NCI-H146 (cell line): ENCODE results near the gene HIC2.
"Not testable (repeated sequence)": the region's sequence is repeated elsewhere in the genome, so short reads cannot be mapped to it uniquely, and the experiment has no call there.

ENCODE experiments used
- DNase-seq: peaks from one replicate; lab custom pipeline; 2025; lab: John Stamatoyannopoulos, UW

Gene HIC2

DNA sequence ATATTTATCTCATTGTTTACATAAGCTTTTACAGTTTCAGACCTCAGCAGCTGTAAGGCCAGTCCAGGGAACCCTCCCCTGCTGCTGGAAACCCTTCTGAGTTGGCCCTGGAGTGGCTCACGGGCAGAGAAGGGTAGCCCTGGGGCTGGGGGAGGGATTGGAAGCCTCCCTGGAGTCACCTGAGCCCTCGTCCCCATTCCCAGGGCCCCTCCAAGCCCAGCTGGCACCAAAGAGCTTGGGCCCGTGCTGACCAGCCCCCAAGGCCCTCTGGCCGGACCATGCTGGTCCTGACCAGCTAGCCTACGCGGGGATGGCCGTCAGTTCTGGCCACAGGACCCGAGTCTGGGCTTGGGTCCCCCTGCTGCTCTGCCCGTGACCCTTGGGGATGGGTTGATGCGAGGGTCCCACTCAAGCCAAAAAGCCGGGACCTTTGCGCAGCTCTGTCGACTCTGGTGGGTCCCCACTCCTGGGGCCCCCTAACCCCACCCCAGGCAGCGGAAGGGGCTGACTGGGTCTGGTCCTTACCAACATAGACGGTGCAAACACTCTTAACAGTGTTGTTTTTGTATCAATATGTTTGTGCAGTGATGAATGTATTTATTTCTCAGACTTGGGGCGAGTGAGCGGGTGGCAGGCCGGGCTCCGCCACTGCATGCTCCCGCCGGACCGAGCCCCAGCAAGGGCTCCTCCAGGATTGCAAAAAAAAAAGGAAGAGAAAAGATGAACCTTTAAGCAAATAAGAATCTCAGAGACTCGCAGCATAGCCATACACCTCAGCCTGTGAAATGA lies 32.6 kb downstream of the HIC2 start:
- no peak for DNase-seq

DNA sequence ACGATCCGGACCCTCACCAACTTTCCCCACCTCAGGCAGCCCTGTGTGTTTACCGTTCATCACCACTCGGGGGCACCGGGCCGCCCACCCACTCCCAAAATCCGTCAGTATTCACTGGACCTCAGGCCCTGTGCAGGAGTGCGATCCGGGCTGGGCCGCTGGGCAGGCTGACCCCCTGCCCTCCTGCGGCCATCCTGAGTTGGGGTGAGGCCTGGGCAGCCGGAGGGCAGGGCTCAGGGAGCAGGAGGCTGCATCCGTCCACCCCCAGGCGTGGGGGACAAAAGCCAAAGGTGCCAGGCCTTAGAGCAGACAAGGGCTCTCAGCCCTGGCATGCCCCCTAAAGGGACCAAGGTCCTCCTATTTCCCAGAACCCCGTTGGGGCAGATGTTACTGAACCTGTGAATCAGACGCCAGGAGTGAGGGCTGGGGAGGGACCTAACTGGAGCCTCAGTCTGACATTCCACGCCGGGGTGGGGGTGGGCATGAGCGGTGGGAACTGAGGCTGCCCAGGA lies 33.2 kb downstream of the HIC2 start:
- no peak for DNase-seq

DNA sequence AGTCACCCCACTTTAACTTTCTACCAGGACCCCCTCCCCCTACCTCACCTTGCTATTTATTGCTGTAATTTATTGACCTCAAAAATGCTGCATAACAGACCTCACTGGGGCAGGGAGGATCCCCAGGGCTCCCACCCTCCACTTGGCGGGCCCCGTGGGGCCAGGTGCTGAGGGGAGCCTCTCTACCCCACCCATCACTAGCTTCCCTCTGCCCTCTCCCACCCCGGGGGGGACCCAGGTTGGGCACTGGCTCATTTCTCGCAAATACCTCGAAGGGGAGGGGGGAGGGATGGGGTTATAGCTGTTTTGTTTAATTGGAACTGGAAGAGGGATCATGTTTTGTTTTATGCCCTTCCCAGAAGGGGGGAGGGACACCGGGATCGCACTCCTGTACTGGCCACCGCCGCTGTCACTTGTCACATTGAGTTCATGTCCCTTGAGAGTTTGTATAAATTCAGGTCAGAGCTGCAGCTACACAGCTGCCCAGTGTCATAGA lies 33.7 kb downstream of the HIC2 start:
- DNase-seq: no peak

DNA sequence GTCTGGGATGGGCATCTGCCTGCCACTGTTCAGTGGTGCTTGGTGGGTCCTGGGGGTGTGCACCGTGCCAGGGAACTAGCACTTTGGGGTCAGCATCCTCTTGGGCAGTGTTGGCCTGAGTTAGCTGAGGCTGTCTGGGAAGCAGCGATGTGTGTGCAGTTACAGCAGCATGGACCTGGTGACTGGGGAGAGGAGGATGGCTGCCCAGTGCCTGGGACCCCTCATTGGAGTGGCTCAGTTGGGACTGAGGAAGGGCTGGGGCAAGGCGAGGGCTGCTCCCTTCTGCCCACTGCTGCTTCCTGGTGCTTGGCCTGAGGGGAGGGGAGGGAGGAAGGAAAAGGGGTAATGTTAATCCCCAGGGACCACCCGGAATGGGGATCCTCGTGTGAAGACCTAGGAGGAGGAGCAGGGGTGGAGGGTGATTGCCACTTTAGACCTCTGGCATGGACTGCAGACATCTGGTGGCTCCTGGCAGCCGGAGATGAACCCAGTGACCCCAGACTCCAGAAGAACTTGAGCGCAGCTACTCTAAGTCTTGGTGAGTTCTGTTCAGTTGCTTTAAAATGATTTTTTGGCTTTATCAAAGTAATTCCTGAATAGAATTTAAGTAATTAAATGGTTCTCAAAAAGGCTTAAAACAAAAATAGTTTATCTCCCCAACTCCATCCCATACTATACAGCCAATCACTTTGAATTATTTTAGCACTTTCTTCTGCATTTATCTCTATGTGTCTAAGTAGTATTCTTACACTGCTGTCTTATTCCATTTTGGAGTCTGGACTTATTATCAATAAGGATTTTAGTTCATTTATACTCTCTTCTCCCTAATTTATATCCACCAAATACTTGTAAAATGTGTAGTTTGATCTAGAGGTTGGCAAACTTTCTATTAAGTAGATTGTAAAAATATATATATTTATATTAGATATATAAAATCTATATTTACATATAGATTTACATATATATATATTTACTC lies 34.7 kb downstream of the HIC2 start:
- no peak for DNase-seq

DNA sequence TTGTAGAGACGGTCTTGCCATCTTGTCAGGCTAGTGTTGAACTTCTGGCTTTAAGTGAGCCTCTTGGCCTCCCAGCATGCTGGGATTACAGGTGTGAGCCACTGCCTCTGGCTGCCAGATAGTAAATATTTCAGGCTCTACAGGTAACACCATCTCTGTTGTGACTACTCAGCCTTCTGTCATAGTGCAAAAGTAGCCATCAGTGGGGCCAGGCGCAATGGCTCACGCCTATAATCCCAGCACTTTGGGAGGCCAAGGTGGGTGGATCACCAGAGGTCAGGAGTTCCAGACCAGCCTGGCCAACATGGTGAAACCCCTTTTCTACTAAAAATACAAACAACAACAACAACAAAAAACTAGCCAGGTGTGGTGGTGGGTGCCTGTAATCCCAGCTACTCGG lies 35.5 kb downstream of the HIC2 start:
- DNase-seq: not testable (repeated sequence)

DNA sequence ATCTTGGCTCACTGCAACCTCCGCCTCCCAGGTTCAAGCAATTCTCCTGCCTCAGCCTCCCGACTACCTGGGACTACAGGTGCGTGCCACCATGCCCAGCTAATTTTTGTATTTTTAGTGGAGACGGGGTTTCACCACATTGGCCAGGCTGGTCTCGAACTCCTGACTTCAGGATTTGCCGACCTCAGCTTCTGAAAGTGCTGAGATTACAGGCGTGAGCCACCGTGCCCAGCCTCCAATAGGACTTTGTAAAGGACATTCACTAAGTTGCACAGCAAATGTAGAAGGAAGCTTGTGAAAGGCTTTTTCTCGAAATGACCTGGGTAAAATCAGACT lies 37.8 kb downstream of the HIC2 start:
- not testable (repeated sequence) for DNase-seq

DNA sequence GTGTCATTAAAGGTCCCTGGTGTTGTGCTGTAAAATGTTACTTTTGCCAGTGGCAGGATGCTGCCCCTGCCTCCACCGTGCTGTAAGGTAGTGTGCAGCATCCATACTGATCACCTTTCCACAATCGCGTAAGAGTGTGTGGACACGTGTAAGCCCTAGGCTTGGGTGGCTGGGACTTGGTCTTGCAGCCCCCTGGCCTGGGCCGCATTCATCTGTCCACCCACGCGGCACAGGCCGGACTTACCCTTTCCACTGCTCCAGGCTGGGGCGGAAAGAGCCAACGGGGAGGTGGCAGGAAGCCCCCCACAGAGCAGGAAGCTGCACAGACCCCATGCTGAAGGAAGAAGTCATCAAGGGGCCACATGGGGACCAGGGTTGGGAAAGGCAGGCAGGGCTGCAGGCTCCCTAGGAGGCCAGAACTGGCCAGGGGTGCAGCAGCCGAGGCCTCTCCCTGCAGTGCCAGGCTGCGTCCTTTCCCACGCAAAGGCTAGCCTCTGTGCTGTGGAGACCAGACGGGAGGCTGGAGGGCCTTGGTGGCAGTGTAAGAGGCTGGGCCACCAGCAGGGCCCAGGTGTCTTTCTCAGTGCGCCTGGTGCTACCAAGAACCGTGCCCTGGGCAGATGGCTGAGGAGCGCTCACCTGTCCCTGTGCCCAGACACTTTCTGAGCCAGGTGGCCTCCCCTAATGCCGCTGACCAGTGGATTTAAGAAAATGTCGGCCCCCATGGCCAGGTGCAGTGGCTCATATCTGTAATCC lies 38.3 kb downstream of the HIC2 start:
- DNase-seq: no peak

DNA sequence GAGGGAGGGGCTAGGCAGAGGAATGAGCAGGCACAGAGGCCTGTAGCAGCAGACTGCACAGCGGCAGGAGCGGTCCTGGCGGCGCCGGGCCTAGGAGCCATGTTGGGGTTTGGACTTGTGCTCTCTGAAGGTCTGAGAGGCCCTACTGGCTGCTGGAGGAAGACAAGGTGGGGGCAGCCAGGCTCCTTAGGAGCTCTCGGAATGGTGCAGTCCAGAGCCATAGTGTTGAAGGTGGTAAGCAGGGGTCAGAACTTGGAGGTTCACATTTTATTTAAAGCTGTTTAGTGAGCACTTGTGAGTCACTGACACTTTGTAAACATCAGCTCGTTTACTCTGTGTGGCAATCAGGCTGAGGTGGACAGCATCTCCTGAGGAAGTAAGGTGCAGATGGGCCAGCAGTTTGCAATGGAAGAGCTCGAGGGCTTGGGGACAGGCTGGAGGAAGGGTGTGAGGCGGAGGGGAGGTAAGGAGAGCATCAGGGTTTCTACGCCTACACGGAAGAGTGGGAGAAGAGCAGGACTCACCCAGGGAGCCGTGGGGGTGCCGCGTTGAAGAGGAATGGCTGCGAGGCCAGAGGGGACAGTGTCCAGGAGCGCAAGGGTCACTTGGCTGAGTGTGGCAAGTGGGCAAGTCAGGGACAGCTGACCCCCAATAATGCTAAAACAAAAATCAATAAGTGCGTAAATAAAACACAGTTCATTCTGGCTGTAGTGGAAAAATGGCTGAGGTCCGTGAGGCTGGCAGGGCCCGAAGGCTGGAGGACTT lies 40.0 kb downstream of the HIC2 start:
- DNase-seq: no peak

DNA sequence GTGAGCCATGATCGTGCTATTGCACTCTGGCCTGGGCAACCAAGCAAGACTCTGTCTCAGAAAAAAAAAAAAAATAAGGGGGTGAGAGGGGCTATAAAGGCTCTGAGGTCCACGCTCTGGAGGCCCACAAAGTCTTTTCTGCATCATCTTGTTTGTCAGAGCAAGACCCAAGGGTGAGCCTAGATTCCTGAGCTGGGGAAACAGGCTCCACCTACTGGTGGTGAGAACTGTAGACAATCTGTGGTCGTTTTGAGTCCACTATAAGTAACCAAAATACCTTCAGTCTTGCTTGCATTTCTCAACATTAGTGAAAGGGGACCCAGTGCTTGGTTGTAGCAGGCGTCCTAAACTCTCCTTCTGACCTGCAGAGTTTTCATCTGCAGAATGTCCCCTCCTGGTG lies 45.5 kb downstream of the HIC2 start:
- DNase-seq: not testable (repeated sequence)

DNA sequence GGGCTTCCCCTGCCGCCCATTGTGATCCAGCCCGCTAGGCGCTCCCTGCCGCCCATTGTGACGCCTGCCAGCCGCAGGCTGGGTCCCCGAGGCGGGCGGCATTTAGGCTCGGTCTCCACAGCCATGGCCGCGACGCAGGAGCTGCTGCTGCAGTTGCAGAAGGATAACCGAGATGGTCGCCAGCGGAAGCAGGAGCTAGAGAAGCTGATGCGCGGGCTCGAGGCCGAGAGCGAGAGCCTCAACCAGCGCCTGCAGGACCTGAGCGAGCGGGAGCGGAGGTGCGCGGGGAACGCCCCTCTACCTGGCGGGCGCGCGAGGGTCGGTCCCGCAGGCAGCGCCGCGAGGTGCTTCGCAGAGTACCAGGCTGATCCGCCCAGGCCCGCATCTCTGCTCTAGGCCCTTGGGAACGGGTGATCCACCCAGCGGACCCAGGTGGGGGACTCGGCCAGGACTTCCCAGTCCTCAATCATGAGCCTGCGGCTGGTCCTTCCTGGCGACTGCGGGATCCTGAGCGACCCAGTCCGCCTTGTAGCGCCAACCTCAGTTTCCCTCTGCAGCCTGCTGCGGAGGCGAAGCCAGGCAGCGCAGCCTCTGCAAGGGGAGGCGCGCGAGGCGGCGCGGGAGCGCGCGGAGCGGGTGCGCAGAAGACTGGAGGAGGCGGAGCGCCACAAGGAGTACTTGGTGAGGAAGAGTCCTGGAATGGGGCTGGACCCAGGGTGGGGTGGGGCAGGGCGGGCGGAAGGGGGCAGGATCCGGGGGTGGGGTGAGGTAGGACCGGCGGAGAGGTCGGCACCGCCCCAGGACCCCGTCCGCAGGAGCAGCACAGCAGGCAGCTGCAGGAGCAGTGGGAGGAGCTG lies 50.4 kb downstream of the HIC2 start, which contains the start of gene TMEM191C:
TMEM191C (plus strand) TSS at position 51 of the 857 bp plus-strand sequence; CDS start at position 124, 73 bp downstream.
- not testable (repeated sequence) for DNase-seq

DNA sequence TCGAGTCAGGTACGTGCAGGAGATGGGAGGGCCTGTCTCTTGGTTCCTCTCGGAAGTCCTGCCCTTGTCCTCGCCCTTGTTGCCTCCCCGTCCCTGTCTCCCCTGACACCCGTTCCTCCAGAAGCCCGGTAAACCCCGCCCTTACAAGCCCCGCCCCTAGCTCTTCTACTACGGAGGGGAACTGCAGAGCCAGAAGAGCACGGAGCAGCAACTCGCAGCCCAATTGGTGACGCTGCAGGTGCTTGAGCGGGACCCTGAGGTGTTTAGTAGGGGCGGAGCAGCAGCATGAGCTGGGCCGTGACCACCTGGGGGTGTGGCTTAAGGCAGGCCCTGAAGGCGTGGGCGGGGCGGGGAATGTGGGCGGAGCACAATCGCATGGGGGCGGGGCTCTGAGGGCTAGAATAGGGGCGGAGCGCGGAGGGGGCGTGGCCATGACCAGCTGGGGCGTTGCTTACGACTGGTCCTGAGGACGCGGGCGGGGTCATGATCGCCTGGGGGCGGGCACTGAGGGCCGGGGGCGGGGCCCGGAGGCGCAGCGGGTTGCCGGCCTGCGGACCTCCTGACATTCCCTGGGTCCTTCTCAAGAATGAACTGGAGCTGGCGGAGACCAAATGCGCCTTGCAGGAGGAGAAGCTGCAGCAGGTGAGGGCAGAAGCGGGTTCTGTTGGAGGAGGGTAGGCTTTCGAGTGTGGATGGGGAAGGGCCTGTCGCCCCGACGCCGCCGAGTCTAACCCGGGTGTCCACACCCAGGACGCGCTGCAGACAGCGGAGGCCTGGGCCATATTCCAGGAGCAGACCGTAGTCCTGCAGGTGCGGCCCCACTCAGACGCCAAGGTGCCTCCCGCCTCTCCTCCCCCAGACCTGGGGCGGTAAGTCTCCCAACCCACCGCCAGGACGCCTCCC lies 51.3 kb downstream of the HIC2 start:
- not testable (repeated sequence) for DNase-seq

DNA sequence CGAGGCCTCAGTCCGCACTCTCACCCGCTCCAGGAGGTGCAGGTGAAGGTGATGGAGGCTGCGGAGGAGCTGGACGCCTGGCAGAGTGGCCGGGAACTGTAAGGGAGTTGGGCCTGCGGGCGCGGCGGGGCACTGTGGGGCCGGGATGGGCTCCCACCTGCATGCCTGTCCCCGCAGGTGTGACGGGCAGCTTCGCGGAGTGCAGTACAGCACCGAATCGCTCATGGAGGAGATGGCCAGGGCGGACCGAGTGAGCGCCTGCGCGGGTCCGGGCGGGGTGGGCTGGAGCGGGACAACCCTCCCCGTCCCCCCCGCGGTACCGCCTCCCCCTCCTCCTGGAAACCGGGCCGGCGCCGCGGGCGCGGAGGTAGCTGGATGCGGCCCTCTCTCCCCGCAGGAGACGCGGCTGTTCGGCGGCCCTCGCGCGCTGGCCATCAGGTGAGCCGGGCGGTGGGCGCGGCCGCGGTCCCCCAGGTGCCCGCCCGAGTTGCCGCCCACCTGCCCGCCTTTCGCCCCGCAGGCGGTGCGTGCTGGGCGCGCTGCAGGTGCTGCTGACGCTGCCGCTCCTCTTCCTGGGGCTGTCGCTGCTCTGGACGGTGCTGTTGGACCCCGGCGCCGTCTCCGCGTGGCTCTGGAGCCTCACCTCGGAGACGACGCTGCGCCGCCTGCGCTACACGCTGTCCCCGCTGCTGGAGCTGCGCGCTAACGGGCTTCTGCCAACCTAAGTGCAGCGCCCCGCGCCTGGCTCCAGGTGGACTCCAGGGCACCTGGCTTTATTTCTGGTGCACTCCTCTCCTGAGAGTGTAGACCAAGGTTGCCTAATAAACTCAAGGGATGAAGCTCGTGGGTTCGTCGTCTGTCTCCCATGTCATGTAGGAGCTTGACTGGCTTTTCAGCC lies 52.2 kb downstream of the HIC2 start:
- not testable (repeated sequence) for DNase-seq

DNA sequence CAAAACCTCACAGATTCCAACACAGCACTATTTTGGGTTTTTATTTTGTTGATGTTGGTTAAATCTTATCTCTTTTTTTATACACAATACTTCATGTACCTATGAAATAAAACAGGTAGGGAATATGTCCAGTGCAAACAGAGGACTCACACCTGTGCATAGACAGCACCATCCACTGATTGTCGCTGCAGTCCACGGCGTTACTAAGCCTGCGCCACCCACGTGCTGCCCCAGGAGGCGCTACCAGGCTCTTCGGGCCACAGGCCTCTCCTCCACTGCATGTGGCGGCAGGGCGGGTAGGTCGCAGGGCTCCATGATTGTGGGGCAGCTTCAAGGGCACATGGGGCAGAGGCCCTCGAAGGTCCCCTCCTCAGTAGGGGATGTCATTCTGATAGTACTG lies 55.8 kb downstream of the HIC2 start:
- not testable (repeated sequence) for DNase-seq

DNA sequence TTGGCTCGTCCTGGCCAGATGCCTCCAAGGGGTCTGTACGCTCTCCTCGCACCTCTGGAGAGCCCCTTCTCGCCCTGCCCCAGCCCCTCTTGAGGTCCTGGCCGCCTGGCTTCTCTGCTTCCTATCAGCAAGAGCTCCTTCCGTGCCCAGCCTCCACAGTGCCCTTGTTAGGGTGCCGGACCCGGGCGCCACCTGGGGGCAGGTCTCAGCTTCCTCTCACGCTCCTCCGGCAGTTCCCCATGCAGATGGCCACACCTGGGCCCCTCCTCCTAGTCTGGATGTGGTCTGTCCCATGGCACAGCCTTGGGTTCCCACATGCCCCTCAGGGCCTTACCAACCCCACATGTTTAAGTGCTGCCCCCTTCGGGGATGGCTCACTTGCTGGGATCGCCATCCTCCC lies 56.5 kb downstream of the HIC2 start:
- not testable (repeated sequence) for DNase-seq

DNA sequence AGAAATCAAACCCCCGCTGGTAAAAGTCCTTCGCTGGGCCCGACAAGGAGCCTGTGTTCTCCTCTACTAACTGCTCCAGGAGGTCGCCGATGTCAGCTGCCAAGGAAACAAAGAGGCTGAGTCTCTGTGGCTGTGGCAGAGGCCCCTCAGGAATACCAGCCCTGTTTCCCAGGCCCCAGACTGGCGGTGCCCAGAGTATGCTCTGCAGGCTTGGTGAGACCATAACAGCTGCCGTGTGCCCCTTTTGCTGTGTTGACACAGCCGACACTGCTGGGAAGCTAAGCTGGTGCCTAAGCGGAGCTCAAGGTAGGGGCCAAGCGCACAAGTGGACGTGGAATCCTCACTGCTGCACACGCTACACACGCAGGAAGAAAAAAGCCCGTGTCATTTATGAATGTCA lies 66.9 kb downstream of the HIC2 start:
- not testable (repeated sequence) for DNase-seq

DNA sequence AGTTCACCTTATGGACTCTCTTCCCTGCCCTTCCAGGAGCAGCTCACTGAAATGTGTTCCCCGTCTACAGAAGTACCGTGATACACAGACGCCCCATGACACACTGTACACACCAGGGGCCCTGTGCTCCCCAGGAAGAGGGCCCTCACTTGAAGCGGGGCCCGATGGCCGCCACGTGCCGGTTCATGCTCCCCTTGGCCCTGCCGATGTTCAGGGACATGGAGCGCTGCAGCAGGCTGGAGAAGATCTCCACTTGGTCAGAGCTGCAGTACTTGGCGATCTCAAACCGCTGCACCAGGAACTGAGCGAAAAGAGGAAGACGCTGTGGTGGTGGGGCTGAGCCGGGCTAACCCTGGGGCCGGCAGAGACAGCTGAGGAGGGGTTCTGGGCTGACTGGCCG lies 70.6 kb downstream of the HIC2 start:
- DNase-seq: not testable (repeated sequence)

DNA sequence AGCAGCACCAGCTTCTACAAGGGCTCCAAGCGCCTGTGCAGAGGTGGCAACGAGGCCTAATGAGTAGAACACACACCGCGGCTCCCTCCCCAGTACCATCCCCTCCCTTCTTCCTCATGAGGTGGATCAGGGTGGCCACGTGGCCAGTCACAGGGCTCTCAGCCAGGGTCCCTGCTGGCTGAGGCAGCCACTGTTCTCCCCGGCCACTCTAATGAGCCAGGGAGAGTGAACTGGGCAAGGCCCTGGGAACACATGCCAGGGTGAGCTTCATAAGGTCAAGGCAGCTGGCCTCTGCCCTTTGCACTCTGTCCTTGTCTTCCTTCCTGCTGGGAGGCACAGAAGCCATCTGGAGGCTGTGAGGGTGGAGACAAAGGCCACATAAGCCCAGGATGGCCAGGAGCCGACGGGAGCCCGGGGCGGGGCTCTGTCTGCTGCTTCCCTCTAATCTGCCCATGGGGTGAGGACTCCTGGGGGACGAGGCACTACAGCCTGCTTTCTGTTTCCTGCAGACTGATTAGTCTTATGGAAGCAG lies 72.0 kb downstream of the HIC2 start:
- DNase-seq: not testable (repeated sequence)

DNA sequence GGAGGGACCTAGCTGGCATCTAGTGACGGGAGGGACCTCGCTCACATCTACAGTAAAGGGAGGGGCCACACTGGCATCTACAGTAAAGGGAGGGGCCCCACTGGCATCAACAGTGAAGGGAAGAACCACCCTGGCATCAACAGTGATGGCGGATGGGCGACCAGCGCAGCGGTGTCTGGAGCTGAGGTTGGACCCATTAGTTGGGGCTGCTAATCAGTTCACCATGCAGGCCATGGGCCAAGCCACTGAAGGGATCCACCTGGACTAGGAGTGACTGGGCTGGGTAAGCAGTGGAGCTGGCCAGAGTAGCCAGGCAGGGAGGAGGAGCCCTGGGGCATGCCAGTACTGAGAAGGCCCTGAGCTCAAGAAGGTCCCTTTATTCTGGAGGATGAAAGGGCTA lies 73.4 kb downstream of the HIC2 start:
- not testable (repeated sequence) for DNase-seq
